ENCODE data around the gene GCK.

GCK gene

GRCh38 chr7:44102846-44103565 is 86.2 kb downstream of the GCK start:
- DNase-seq = no peak

GRCh38 chr7:44101966-44102845 is 87.0 kb downstream of the GCK start:
- DNase-seq = no peak

- DNase-seq = no peak
Measured at GRCh38 chr7:44101303-44101965, 87.8 kb downstream of the GCK start.

DNA sequence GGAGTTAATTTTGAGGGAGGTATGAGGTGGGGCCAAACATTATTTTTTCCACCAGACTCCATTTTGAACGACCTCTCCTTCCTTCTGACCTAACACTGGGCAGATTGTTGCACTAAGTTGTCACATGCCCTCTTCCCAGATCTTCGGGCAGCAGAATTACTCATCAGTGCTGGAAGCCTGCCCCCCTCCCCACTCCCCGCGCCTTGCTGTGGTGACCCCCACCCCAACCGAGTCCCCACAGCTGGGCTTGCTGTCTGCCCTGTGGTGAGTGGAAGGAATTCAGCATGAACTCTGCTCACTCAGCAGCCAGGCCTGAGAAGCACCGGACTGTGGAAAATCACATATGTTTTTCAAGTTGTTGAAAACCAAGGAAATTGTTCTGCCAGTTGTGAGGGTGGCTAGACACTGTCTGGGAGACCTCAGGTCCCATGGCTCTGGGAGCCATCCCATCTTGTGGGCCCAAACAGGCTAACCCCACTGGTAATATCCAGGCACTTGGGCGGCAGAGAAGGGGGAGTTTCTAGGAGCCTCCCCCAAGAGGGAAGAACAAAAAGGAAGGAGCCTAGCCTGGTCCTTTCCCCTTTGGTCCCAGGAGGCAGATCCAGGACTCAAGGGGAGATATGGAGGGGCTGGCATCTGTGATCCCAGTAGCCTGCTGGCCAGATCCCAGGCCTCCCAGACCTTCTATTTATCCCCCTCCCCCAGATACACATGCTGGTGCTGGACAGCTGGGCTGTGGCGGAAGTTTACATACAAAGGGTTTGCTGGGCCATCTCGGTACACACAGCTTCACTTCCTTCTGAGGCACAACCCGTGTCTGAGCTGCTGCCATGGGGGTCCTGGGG is 88.6 kb downstream of the GCK start:
- DNase-seq = no peak

DNA sequence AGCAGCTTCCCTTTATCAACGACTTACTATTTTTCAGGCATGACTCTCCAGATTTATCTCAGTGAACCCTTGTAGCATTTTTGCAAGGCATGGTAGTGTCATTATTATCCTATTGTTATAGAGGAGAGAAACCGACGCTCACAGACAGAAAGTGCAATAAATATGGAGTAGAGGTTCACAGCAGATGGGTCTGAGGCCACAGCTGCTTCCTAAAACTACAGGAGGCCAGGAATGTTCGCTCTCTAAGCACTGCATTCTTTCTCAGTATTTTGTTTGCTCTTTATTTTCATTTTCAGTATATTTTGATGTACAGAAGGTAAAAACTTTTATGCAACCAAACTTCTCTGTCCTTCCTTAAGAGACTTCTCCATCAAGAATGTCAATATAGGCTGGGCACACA is 89.6 kb downstream of the GCK start:
- DNase-seq = no peak

- DNase-seq = no peak
Measured at GRCh38 chr7:44098092-44099068, 90.9 kb downstream of the GCK start.

- no peak for DNase-seq
Measured at GRCh38 chr7:44097064-44097932, 91.9 kb downstream of the GCK start.

DNA sequence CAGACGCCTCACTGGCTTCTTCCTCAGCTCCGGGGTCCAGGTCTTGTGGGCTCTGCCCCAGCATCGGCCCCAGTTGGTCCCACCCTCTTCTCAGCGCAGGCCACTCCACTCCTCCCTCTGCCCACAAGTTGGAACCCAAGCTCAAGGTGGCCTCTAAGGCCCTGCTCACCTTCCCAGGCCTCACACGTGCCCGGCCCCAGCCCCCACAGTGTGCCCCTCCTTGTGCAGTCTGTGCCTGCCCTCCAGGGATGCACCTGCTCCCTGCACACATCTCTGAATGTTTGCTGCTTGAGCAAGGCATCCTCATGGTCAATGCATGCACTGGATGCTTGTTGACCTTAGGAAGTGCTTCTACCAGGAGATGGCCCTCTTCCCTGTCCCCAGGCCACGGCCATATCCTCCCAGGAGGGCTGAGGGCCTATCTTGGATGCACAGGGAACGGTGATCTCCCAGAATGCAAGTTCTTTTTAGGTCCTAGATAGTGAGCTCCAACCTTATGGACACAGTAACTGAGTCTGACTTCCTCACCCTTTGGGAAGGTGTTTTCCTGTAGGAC is 92.8 kb downstream of the GCK start:
- no peak for DNase-seq

DNA sequence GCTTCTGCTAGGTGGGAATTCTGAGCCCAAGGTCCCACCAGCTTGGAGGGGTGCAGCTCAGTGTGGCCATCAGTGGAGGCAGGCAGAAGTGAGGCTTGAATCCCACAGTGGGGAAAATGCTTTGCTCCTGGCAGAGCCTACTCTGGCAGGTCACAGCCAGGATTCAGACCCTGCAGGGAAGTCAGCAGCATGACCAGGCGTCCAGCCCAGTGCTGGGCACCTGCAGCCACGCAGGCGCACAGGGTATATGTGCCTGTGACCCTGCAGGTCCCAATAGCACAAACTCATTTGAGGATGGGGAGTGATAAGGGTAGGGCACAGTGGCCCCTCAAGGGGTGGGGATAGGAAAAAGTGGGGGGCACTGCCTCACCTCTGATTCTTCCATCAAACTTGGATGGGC is 93.5 kb downstream of the GCK start:
- DNase-seq = no peak

GRCh38 chr7:44094883-44095592 is 94.2 kb downstream of the GCK start:
- no peak for DNase-seq

DNA sequence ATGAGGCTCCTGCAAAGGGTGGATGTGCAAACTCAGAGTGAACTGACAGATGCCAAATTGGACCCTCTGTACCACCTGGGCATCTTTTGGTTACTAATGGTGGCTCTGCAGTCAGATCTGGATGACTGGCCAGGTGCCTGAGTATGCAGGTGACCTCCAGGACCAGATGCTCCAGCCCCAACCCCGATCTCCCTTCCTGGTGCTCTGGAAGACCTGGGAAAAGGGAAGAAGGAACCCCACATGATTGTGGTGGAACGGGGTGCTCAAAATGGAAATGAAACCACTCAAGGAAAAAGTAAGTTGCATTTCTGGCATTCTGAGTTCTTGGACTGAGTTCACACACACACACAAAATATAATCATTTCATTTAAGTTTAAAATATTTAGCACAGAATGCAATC is 94.9 kb downstream of the GCK start:
- no peak for DNase-seq

Measured in stimulated activated CD4-positive, alpha-beta T cell treated with anti-CD3 and anti-CD28 coated beads, Interleukin-4, amount 100 ng/mL, for 24 hours (primary cell).